GM18520 (cell line): ENCODE results near the gene STEAP4.

Source experiments
- ATAC-seq: cut with Tn5 transposase; IDR thresholded peaks from one replicate; pipeline ENCODE4 v1.9.1; 2021; ENCODE audit not compliant: unreplicated experiment

STEAP4 gene

DNA sequence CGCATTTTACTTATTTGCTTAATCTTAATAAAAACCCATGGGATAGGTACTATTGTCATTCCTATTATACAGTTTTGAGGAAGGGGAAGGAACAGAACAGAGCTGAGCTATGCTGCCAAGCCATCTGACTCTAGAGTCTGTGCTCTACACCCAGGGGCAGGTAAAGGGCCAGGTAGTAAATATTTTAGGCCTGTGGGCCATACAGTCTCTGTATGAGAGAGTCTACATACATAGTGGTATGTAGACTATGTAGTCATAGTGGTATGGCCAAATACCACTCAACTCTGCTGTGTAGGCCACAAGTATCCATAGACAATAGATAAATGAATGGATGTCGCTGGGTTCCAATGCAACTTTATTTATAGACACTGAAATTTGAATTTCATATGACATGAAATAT, 83.4 kb downstream of the STEAP4 start:
- no peak for ATAC-seq
